ENCODE results near the gene RS1. TPM values are rescaled to one million over a fixed set of nuclear protein-coding genes. Genes with fewer than 3 reads are reported as not detected.

Gene RS1
- total RNA-seq, 4 donors from 2014 or later, result not detected

DNA sequence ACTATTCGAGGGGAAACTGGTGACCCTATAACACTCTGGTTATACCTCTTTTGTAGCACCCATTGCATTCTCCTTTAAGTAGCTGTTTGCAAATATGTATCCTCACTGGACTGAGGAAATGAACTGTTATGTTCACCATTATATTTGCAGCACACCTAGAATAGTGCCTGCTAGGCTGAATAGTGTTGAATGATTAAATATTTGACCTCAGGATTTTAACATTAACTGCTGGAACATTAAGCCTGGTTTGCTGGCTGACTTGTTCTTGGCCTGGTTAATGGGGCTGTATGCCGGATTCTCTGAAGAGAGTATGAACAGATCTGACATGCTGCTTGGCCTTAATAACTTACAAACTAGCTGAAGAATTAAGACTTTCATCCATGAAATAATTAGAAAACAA lies 80.1 kb downstream of the RS1 start:
- no peaks in the 10 kb centered on the region for H3K27me3 ChIP-seq
- no peak overlapping the region for H3K4me3 ChIP-seq
- ATAC-seq, result no peak
- H3K4me1 ChIP-seq, result no peaks in the 10 kb centered on the region
- H3K9me3 ChIP-seq, result no peaks in the 10 kb centered on the region
- TF ChIP-seq POLR2A (IDR thresholded peaks at IDR 0.05), result no peak
- no peak for TF ChIP-seq POLR2AphosphoS5 (IDR thresholded peaks at IDR 0.05)
- TF ChIP-seq, protein P1, sequence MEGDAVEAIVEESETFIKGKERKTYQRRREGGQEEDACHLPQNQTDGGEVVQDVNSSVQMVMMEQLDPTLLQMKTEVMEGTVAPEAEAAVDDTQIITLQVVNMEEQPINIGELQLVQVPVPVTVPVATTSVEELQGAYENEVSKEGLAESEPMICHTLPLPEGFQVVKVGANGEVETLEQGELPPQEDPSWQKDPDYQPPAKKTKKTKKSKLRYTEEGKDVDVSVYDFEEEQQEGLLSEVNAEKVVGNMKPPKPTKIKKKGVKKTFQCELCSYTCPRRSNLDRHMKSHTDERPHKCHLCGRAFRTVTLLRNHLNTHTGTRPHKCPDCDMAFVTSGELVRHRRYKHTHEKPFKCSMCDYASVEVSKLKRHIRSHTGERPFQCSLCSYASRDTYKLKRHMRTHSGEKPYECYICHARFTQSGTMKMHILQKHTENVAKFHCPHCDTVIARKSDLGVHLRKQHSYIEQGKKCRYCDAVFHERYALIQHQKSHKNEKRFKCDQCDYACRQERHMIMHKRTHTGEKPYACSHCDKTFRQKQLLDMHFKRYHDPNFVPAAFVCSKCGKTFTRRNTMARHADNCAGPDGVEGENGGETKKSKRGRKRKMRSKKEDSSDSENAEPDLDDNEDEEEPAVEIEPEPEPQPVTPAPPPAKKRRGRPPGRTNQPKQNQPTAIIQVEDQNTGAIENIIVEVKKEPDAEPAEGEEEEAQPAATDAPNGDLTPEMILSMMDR (IDR thresholded peaks at IDR 0.05), result no peak
- no peak for TF ChIP-seq EP300 (IDR thresholded peaks at IDR 0.05)
- 67 to 94% methylated on average over 1 to 2 of the region's 2 CpGs for WGBS, 2 donors (ENCODE audit: low coverage in 1 of 2)
- H3K36me3 ChIP-seq, result peaks cover 0 to 5% of the 10 kb centered on the region in 2 donors
- no peak overlapping the region for H3K27ac ChIP-seq

Other genes starting within 250 kb of the RS1 start
- 1 to 10 TPM; 5.3 to 9.7 (median 8.6) TPM for gene CDKL5, start 246.5 kb downstream of the RS1 start, total RNA-seq
- gene PPEF1, start 35.5 kb upstream of the RS1 start, total RNA-seq, result 1 to 10 TPM in 1 of 4 donors, under 1 TPM in 1, not detected in 2; 0.89 to 1.3 TPM

All from gastroesophageal sphincter (tissue), 4 donors.